HG03025 (cell line): Measurements from ENCODE around the gene EIF3J.

Experiments used
- ATAC-seq: cut with Tn5 transposase; IDR thresholded peaks from one replicate; pipeline ENCODE4 v1.9.1; 2021; ENCODE audit warnings: mild to moderate bottlenecking, moderate library complexity; ENCODE audit not compliant: unreplicated experiment, low FRiP score

EIF3J gene

DNA sequence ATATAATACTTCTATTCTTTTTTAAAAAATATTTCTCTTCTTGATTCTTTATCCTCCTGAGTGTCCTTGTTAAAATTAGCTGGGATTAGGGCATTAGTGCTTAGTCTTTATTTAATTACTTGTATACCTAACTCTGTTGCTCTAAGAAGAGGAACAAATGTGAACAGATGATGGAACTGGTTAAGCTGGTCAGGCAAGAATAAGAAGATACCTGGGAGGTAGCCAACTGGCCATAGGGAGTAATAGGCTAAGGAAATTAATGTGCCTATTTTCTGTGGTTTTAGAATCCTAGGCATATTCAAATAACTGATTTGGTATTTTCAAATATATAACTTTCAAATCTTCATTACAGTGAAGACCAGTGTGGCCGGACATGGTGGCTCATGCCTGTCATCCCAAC, 54.4 kb downstream of the EIF3J start:
- ATAC-seq: no peak

DNA sequence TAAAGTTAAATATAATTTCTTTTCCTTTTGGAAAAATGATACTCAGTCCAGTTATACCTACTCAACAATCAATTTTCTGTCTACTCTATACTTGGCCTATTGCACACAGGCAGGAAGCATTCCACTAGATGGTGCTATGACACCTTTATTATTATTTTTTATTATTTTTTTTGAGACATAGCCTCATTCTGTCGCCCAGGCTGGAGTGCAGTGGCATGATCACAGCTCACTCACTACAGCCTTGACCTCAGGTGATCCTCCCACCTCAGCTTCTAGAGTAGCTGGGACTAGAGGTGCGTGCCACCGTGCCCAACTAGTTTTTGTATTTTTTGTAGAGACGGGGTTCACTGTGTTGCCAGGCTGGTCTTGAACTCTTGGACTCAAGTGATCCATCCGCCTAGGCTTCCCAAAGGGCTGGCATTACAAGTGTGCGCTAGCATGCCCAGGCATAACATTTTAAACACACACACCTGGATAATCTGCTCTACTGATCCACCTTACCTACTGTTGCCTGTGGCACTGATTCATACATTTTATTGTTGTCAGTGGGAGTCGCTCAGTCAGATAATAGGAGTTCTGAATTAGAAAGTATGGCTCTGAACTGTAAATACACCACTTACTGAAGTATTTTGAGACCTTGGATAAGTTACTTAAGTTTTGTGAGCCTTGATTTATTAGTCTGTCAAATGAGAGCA, 56.2 kb downstream of the EIF3J start:
- ATAC-seq: no peak

GRCh38 chr15:44595246-44595645, 58.3 kb downstream of the EIF3J start:
- no peak for ATAC-seq

DNA sequence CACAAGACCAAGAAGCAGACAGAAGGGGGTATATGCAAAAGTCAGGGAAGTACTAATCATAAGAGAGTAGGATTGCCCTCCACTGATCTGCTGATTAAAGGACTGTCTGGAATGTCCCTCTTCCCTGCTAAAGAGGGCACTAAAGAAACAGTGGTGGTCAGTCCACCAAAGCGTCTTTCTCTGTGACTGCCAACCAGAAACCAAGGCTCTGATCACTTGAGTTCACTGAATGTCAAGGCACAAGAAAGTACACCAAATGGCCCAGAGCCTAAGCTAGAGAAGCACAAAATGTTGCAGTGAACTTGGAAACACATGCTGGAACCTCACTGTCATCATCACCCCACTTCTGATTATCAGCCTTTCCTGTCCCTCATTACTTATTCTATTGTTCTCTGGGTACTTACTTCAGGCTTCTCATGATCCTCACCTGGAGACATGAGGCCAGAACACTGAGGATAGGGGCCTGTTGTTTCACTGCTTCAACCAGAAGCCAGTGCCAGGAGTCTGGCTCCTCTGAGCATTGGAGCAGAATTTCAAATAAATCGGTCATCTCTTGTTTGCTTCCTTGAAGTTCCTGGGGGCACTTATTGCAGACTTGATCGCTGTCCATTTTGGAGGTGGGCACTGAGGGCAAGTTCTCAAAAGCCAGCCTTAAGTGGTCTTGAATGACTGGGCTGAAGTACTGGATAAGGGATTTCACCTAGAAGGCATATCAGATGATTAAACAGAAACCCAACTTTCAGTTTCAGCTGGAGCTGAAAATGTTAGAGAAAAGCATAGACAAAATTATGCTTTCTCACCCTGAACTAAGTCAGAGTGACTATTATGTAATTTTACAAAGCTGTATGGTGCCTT, 58.9 kb downstream of the EIF3J start:
- ATAC-seq: no peak

DNA sequence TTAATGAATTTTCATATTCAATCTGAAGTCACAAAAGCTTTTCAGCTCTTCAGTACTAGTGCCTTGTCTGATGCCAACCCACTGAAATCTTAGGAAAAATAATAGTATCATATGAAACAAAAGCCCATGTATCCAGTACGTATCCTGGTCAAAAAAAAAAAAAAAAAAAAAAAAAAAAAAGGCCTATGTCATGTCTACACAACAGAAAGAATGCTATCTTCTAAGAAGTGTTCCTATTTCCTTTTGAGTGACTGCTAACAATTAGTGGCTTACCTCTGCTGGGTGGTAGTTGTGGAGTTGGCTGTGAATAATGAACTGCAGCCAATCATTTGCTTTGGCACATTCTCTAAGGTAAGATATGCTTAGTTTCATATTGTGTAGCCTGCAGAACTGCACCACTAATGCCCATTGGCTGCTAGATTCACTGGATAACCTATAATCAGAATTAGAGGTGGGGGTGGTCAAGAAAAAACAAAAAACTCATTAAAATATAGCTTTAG, 59.6 kb downstream of the EIF3J start:
- ATAC-seq: no peak

GRCh38 chr15:44598066-44598465, 61.1 kb downstream of the EIF3J start:
- ATAC-seq: no peak

- ATAC-seq: no peak
These were observed 61.9 kb downstream of the EIF3J start for GRCh38 chr15:44598892-44599291.

GRCh38 chr15:44603126-44603525, 66.2 kb downstream of the EIF3J start:
- no peak for ATAC-seq

DNA sequence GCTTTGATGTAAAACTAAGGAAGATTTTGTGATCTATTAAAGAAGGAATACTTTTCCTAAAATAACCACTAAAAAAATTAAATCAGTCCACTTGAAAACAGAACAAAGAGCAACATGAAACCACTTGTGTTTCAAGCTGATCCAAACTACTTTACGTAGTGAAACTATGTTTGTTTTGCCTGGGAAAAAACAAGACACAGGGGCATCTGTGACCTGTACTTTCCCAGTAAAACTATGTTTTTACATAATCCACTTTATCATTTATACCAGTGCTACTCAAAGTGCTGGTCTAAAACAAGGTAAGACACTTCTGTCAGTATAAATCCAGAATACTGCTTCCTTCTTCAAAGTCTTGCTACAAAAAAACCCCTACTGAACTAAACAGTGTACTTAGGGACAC, 69.8 kb downstream of the EIF3J start:
- no peak for ATAC-seq
